Loucy (cell line): ENCODE results near the gene NKX1-1.

Source experiments
- EZH2phosphoT487 ChIP-seq: fragments of 200-600 bp; IDR thresholded peaks from 2 replicates; pipeline ENCODE4 v1.6.1; 2018; ENCODE audit warnings: antibody characterized with exemption, mild to moderate bottlenecking, moderate library complexity, borderline replicate concordance
- TF ChIP-seq, protein P1 (sequence below): fragments of 200-600 bp; sonication (generic); conservative IDR thresholded peaks from 2 replicates; pipeline ENCODE4 v1.5.1; 2014; ENCODE audit warnings: mild to moderate bottlenecking, antibody characterized with exemption, low read length

DNA sequence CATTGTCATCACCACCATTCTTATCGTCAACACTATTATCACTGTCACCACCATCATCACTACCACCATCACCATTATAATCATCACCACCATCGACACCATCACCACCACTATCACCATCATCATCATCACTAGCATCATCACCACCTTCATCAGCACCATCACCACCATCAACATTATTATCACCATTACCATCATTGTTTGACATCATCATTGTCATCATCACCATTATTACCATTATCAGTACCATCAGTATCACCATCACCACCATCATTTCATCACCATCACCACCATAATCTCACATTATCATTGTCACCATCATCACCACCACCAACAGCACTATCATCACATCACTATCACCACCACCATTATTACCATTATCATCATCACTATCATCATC lies 47.5 kb upstream of the NKX1-1 start:
- TF ChIP-seq, protein P1, sequence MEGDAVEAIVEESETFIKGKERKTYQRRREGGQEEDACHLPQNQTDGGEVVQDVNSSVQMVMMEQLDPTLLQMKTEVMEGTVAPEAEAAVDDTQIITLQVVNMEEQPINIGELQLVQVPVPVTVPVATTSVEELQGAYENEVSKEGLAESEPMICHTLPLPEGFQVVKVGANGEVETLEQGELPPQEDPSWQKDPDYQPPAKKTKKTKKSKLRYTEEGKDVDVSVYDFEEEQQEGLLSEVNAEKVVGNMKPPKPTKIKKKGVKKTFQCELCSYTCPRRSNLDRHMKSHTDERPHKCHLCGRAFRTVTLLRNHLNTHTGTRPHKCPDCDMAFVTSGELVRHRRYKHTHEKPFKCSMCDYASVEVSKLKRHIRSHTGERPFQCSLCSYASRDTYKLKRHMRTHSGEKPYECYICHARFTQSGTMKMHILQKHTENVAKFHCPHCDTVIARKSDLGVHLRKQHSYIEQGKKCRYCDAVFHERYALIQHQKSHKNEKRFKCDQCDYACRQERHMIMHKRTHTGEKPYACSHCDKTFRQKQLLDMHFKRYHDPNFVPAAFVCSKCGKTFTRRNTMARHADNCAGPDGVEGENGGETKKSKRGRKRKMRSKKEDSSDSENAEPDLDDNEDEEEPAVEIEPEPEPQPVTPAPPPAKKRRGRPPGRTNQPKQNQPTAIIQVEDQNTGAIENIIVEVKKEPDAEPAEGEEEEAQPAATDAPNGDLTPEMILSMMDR: no peak
- no peak for TF ChIP-seq EZH2phosphoT487
